DMS114 treated with DMSO at 0.1 percent for 48 hours (cell line): Measurements from ENCODE around the gene QSER1.
"Not testable (repeated sequence)": the region's sequence is repeated elsewhere in the genome, so short reads cannot be mapped to it uniquely, and the experiment has no call there.

Experiments used
- DNase-seq: peaks from one replicate; lab custom pipeline; 2025; ENCODE audit not compliant: unreplicated experiment; lab: John Stamatoyannopoulos, UW

The QSER1 gene

GRCh38 chr11:32892355-32893092 is at the start of gene QSER1:
TSS of gene QSER1 (plus strand) at chr11:32892811. CDS start at chr11:32893126, 315 bp downstream.
- peak; percentile 4 for DNase-seq

DNA sequence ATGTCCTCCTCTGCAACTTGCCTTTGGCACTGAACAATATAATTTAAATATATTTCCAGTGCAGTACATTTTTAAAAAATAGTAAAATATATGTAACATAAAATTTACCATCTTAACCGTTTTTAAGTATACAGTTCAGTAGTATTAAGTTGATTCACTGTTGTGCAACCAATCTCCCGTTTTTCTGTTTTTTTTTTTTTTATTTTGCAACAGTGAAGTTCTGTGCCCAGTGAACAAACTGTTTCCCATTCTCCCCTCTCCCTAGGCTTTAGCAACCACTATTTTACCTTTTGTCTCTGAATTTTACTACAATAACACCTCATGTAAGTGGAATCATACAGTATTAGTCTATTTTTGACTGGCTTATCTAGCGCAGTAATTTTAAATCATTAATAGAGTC is 49.1 kb upstream of the QSER1 start:
- no peak for DNase-seq

GRCh38 chr11:32847511-32847910 is 45.1 kb upstream of the QSER1 start:
- no peak for DNase-seq

GRCh38 chr11:32849761-32850160 is 42.9 kb upstream of the QSER1 start:
- DNase-seq: no peak

GRCh38 chr11:32851251-32851650 is 41.4 kb upstream of the QSER1 start:
- no peak for DNase-seq

DNA sequence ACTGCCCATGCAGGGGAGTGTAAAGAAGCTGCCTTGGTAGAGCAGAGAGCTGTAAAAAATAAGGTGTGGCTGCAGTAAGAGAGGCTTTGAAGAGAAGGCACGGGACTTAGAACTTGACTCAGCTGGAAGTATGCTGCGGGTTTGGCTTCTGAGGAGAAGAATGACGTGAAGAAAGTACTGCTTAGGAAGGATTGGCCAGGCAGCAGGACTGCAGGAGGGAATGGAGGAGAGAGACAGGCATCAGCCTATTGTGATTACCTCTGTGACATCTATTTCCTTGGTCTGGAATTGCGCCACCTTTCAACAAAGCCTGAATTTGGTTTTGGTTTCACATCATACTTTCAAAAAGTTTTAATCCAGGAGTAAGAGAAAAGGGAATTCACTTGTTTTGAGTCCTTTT is 40.4 kb upstream of the QSER1 start:
- DNase-seq: no peak

DNA sequence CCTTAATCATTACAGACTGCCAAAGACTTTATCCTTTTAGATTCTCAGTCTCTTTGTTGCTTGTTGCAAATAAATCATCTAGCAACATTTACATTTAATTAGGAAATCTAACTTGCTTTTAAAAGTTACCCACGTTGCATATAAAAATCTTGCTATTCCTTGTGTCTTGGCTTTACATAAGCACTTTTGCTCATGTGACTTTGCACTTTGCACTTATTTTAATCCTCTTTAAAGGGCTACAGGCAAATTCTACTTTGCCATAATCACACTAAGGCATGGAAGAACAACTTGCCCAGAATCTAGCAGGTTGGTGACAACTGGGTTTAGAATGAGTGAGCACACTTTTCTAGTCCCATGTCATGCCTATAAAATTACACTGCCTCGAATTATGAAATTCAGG is 37.0 kb upstream of the QSER1 start:
- DNase-seq: no peak

DNA sequence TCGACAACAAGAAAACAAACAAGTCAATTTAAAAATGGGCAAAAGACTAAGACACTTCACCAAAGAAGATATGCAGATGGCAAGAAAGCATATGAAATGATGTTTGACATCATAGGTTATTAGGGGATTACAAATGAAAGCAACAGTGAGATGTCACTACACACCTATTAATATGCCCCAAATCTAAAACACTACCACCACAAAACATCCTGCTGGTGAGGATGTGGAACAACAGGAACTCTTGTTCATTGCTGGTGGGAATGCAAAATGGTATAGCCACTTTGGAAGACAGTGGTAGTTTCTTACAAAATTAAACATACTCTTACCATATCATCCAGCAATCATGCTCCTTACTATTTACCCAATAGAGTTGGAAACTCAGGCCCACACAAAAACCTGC is 33.9 kb upstream of the QSER1 start:
- no peak for DNase-seq

GRCh38 chr11:32861850-32862577 is 30.6 kb upstream of the QSER1 start:
- no peak for DNase-seq

- no peak for DNase-seq
These were observed 28.1 kb upstream of the QSER1 start for GRCh38 chr11:32864555-32864954.

DNA sequence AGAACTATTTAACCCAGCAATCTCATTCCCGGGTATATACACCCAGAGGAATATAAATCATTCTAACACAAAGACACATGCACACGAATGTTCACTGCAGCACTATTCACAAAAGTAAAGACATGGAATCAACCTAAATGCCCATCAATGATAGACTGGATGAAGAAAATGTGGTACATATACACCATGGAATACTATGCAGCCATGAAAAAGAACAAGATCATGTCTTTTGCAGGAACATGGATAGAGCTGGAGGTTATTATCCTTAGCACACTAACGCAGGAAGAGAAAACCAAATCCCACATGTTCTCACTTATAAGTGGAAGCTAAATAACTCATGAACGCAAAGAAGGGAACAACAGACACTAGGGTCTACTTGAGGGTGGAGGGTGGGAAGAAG is 23.9 kb upstream of the QSER1 start:
- not testable (repeated sequence) for DNase-seq

GRCh38 chr11:32870676-32871075 is 21.9 kb upstream of the QSER1 start:
- peak; percentile 28 for DNase-seq

DNA sequence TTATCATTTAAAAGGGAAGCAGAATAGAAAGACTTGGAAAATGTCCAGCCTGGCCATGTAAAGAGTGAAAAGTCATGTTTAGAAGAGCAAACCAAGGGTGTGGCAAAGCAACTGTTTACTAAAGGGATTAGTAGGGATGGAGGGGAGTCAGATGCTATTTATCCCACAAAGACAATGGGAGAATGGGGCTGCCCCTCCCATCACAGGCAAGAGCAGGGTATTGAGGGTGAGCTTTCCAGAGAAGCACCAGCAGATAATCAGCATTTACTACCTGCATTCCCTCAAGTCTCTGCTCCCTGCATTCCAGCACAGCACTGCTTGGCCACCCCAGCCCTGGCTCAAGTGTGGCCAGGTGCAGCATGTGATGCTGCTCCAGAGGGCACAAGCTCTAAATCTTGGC is 18.5 kb upstream of the QSER1 start:
- no peak for DNase-seq

DNA sequence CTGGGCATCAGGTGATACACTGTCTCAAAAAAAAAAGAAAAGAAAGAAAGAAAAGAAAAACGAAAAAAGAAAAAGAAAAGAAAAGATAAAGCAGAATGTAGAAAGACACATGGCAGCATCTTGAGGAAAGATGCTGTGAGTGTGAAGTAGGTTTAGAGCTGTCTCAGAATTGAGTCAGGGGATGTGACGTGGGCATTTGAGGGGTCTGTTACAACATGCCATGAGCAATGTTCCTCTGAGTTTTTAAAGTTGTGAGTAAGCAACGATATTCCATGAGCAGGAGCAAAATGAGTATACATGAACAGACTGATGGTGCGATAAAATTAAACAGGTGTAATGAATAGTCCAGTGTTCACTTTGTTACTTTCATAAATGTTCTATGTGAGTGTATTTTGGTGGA is 11.3 kb upstream of the QSER1 start:
- no peak for DNase-seq

DNA sequence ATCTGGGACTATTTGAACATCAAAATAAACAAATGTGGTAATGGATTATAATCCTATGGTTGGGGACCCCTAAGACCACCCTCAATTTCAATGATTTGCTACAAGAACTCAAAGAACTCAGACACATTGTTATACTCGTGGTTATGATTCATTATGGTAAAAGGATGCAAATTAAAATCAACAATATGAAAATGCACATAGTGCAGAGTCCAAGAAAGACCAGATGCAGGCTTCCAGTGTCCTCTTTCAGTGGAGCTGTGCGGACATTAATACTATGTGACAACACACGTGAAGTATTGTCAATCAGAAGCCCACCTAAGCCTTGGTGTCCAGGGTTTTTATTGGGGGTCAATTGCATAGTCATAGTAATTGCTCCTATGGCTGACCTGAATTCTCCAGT is 9.2 kb upstream of the QSER1 start:
- no peak for DNase-seq

- no peak for DNase-seq
These were observed 8.6 kb upstream of the QSER1 start for GRCh38 chr11:32884023-32884422.

GRCh38 chr11:32884770-32885384 is 7.7 kb upstream of the QSER1 start:
- DNase-seq: no peak

- no peak for DNase-seq
These were observed 7.1 kb upstream of the QSER1 start for GRCh38 chr11:32885556-32885955.

DNA sequence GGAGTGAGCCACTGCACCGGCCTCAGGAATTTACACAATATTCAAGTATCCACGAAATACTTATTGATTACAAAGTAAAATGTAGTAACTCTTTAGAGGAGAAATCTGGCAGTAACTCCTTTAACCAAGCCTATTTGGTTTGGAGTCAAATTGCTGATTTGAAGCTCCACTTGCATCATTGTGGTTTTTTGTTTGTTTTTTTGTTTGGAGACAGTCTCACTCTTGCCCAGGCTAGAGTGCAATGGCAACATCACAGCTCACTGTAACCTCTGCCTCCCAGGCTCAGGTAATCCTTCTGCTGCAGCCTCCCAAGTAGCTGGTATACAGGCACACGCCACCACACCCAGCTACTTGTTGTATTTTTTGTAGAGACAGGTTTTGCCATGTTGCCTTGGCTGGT is 6.4 kb upstream of the QSER1 start:
- DNase-seq: no peak

DNA sequence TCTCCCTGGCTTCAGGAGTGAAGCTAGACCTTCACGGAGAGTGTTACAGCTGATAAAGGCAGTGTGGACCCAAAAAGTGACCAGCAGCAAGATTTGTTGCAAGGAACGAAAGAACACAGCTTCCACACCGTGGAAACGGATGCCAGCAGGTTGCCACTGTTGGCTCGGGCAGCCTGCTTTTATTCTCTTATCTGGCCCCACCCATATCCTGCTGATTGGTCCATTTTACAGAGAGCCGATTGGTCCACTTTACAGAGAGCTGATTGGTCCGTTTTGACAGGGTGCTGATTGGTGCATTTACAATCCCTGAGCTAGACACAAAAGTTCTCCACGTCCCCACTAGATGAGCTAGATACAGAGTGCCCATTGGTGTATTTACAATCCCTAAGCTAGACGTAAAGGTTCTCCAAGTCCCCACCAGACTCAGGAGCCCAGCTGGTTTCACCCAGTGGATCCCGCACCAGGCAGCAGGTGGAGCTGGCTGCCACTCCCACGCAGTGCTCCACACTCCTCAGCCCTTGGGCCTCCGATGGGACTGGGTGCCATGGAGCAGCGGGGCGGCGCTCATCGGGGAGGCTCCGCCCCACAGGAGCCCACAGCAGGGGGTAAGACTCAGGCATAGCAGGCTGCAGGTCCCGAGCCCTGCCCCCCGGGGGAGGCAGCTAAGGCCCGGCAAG is 4.8 kb upstream of the QSER1 start:
- not testable (repeated sequence) for DNase-seq

- DNase-seq: not testable (repeated sequence)
These were observed 4.3 kb upstream of the QSER1 start for GRCh38 chr11:32888384-32888710.

DNA sequence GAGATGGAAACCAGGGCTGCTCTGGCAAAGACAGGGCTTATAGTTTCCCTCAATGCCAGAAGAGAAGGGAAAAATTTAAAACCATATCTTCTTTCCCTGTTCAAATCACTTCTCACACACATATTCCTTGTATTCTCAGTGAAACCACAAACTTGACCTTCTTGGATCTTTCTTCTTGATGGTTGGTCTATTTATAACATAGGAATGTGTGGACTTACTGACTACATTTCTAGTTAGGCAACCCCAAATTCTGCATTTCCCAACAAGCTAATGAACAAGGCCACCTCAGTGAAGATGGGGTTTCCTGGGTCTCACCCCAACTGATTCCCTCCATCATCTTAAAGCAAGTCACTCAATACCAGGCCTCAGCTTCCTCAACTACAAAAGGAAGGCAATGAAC is 3.8 kb upstream of the QSER1 start:
- DNase-seq: no peak
